Ovary (tissue), 3 donors: ENCODE results near the gene COG6.

Experiments used
- CTCF ChIP-seq, 3 donors: fragments of 450-650 bp in 2 of 3; fragments of 200-600 bp in 1 of 3; IDR thresholded peaks; one replicate each; pipeline versions ENCODE4 v1.5.1 to v1.8.0; 2016 to 2022; ENCODE audit warnings: antibody characterized with exemption in 3 of 3, mild to moderate bottlenecking in 1 of 3
- EP300 ChIP-seq: sonication (generic); formaldehyde crosslinking; IDR thresholded peaks from one replicate; pipeline ENCODE4 v1.6.1; 2017; ENCODE audit warnings: antibody characterized with exemption
- POLR2A ChIP-seq: fragments of 450-650 bp; IDR thresholded peaks from one replicate; pipeline ENCODE4 v1.6.1; 2017; ENCODE audit warnings: antibody characterized with exemption, mild to moderate bottlenecking, moderate library complexity
- donor health status: DM: no; HTN: no; CAD: no.

- TF ChIP-seq EP300: no peak
- TF ChIP-seq CTCF (IDR thresholded peaks at IDR 0.05): no peak
- TF ChIP-seq POLR2A: no peak
Measured at GRCh38 chr13:39675904-39676303, 20.4 kb downstream of the COG6 start.
